Smooth muscle cell (in vitro differentiated cells): ENCODE measurements around the gene POP4. TPM values are rescaled to one million over a fixed set of nuclear protein-coding genes. Genes with fewer than 3 reads are reported as not detected.

Experiments
- DNase-seq: peaks from one replicate; lab custom pipeline; 2025; ENCODE audit not compliant: unreplicated experiment; lab: John Stamatoyannopoulos, UW
- H2AFZ ChIP-seq: fragments of 200-600 bp; sonication (generic); 2 replicates; pipeline ENCODE4 v1.6.0; 2016; ENCODE audit warnings: antibody characterized with exemption, low read depth, mild to moderate bottlenecking
- H3F3A ChIP-seq: fragments of 200-600 bp; sonication (generic); 2 replicates; pipeline ENCODE4 v1.6.0; 2017; ENCODE audit warnings: antibody characterized with exemption, low read depth
- H3K27ac ChIP-seq: fragments of 200-600 bp; sonication (generic); 2 replicates; pipeline ENCODE4 v1.5.1; 2016; ENCODE audit warnings: low read depth, mild to moderate bottlenecking
- H3K27me3 ChIP-seq: fragments of 200-600 bp; sonication (generic); 2 replicates; pipeline ENCODE4 v1.6.1; 2016; ENCODE audit warnings: low read depth, mild to moderate bottlenecking
- H3K36me3 ChIP-seq: fragments of 200-600 bp; sonication (generic); 2 replicates; pipeline ENCODE4 v1.5.1; 2016; ENCODE audit warnings: low read depth
- H3K4me1 ChIP-seq: fragments of 200-600 bp; sonication (generic); 2 replicates; pipeline ENCODE4 v1.5.1; 2016; ENCODE audit warnings: low read depth
- H3K4me2 ChIP-seq: fragments of 200-600 bp; sonication (generic); 2 replicates; pipeline ENCODE4 v1.6.0; 2016; ENCODE audit warnings: mild to moderate bottlenecking
- H3K4me3 ChIP-seq: fragments of 200-600 bp; sonication (generic); 2 replicates; pipeline ENCODE4 v1.5.1; 2016; ENCODE audit warnings: mild to moderate bottlenecking
- H3K79me2 ChIP-seq: fragments of 200-600 bp; sonication (generic); 2 replicates; pipeline ENCODE4 v1.6.0; 2016; ENCODE audit warnings: low read depth, mild to moderate bottlenecking
- H3K9ac ChIP-seq: fragments of 200-600 bp; sonication (generic); 2 replicates; pipeline ENCODE4 v1.6.0; 2016; ENCODE audit warnings: low read depth
- H3K9me3 ChIP-seq: fragments of 200-600 bp; sonication (generic); replicated peaks from 2 replicates; pipeline ENCODE4 v1.5.1; 2016; ENCODE audit warnings: low read depth
- H4K20me1 ChIP-seq: fragments of 200-600 bp; sonication (generic); 2 replicates; pipeline ENCODE4 v1.6.0; 2016; ENCODE audit warnings: low read depth
- WGBS: methylation state at CpG from one replicate; pipeline ENCODE4 v1.1.7; 2016; ENCODE audit warnings: low lambda C conversion rate; 5-methylcytosine and 5-hydroxymethylcytosine counted together
- polyA plus RNA-seq: library from polyadenylated mRNA; unstranded; fragments of >200 nt; fragmentation: Nextera tagmentation; extraction: Ambion mirVana; gene quantifications from 2 replicates; pipeline ENCODE4 v1.2.1, GENCODE V29; 2016
- total RNA-seq: library from RNA; depleted of rRNA; stranded (reverse); fragments of >200 nt; gene quantifications from 2 replicates; pipeline ENCODE4 v1.2.3, GENCODE V29; 2014
- TF ChIP-seq, protein P1 (sequence below): fragments of 200-600 bp; sonication (generic); IDR thresholded peaks from 2 replicates; pipeline ENCODE4 v1.5.1; 2017; ENCODE audit warnings: borderline replicate concordance, mild to moderate bottlenecking, antibody characterized with exemption; ENCODE audit not compliant: insufficient read depth, poor library complexity, severe bottlenecking

Gene POP4
- total and polyA plus RNA-seq, 2 experiments from 2014 or later = 54.4 to 94.9 TPM

DNA sequence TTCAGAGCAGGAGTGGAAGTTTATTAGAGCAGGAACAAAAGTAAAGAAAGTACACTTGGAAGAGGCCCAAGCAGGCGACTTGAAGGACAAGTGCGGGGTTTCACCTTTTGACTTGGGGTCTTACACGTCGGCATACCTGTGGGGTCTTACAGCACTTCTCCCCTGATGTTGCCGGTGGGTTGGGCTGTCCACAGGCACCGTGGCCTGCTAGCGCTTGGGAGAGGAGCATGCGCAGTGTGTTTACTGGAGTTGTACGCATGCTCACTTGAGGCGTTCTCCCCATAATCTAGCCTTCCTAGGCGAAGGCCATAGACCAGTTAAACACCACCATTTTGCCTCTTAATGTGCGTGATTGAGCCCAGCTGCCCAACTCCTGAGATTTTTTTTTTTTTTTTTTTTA is 34.1 kb downstream of the POP4 start:
- Histone ChIP-seq H3K27ac (no peak overlapping the region), H3K36me3 (no peaks in the 10 kb centered on the region), H3F3A (no peaks in the 10 kb centered on the region), H3K4me1 (no peaks in the 10 kb centered on the region), H3K4me3 (no peak overlapping the region), H3K27me3 (no peaks in the 10 kb centered on the region), H3K4me2 (no peak overlapping the region), H3K9ac (no peak overlapping the region), H3K9me3 (no peaks in the 10 kb centered on the region), H2AFZ (no peak overlapping the region), H3K79me2 (no peaks in the 10 kb centered on the region), H4K20me1 (no peaks in the 10 kb centered on the region)
- no peak for DNase-seq
- 94% methylated on average over 12 of the region's 12 CpGs for WGBS
- TF ChIP-seq, protein P1, sequence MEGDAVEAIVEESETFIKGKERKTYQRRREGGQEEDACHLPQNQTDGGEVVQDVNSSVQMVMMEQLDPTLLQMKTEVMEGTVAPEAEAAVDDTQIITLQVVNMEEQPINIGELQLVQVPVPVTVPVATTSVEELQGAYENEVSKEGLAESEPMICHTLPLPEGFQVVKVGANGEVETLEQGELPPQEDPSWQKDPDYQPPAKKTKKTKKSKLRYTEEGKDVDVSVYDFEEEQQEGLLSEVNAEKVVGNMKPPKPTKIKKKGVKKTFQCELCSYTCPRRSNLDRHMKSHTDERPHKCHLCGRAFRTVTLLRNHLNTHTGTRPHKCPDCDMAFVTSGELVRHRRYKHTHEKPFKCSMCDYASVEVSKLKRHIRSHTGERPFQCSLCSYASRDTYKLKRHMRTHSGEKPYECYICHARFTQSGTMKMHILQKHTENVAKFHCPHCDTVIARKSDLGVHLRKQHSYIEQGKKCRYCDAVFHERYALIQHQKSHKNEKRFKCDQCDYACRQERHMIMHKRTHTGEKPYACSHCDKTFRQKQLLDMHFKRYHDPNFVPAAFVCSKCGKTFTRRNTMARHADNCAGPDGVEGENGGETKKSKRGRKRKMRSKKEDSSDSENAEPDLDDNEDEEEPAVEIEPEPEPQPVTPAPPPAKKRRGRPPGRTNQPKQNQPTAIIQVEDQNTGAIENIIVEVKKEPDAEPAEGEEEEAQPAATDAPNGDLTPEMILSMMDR = no peak

DNA sequence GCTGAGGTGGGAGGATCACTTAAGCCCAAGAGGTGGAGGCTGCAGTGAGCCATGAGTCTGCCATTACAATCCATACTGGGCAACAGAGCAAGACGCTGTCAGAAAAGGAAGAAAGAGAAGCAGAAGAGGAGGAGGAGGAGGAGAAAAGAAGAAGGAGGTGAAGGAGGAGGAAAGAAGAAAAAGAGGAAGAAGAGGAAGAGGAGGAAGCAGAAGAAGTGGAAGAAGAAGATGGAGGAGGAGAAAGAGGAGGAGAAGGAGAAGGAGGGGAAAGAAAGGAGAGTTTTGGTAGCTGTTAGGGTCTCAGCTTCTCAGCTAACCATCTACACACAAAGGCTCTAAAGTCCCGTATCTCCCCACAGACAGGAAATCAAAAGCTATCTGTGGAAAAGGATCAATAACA is 35.5 kb downstream of the POP4 start:
- Histone ChIP-seq H3K36me3 (no peaks in the 10 kb centered on the region), H2AFZ (no peak overlapping the region), H3K9me3 (no peaks in the 10 kb centered on the region), H4K20me1 (no peaks in the 10 kb centered on the region), H3K4me1 (no peaks in the 10 kb centered on the region), H3K27ac (no peak overlapping the region), H3K4me2 (no peak overlapping the region), H3K9ac (no peak overlapping the region), H3K27me3 (no peaks in the 10 kb centered on the region), H3K4me3 (no peak overlapping the region), H3K79me2 (no peaks in the 10 kb centered on the region), H3F3A (no peaks in the 10 kb centered on the region)
- no peak for DNase-seq
- TF ChIP-seq, protein P1 = no peak
- WGBS = 100% methylated on average over 2 of the region's 2 CpGs

DNA sequence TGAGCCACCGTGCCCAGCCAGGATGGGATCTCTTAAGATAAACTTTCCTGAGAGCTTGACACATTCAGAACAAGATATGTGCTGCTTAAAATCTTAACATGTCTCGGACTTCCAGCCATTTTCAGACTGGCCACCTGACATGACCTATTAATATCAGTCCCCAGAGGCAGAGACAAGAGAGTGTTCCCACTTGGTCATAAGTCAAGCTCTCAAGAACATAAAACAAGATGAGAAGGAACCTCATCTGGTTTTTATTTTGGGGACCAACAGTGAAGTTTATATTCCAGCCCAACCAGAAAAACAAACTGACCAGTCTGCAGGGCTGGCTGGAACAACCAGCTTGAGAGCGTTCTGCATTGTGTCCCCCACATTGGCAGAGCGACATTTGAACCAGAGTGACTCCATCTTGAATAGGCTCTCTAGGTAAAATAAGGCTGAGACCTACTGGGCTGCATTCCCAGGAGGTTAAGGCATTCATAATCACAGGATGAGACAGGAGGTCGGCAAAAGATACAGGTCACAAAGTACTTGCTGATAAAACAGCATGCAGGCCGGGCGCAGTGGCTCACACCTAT is 37.4 kb downstream of the POP4 start:
- H3K4me2 ChIP-seq = no peak overlapping the region
- H3K4me1 ChIP-seq = no peaks in the 10 kb centered on the region
- no peak for DNase-seq
- no peak overlapping the region for H3K4me3 ChIP-seq
- H3K36me3 ChIP-seq = no peaks in the 10 kb centered on the region
- no peak overlapping the region for H3K9ac ChIP-seq
- H4K20me1 ChIP-seq = no peaks in the 10 kb centered on the region
- no peak overlapping the region for H3K27ac ChIP-seq
- no peaks in the 10 kb centered on the region for H3F3A ChIP-seq
- 86% methylated on average over 7 of the region's 7 CpGs for WGBS
- H3K9me3 ChIP-seq = no peaks in the 10 kb centered on the region
- no peaks in the 10 kb centered on the region for H3K79me2 ChIP-seq
- no peaks in the 10 kb centered on the region for H3K27me3 ChIP-seq
- TF ChIP-seq, protein P1 = no peak
- no peak overlapping the region for H2AFZ ChIP-seq

DNA sequence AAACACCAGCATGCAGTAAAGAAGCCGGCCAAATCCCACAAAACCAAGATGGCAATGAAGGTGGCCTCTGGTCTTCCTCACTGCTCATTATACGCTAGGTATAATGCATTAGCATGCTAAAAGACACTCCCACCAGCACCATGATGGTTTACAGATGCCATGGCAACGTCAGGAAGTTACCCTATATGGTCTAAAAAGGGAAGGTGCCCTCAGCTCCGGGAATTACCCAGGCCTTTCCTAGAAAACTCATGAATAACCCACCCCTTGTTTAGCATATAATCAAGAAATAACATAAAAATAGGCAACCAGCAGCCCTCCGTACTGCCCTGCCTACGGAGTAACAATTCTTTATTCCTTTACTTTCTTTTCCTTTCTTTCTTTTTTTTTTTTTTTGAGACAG is 38.1 kb downstream of the POP4 start:
- H3K79me2 ChIP-seq = no peaks in the 10 kb centered on the region
- H3K27me3 ChIP-seq = no peaks in the 10 kb centered on the region
- no peak overlapping the region for H3K4me2 ChIP-seq
- H3K36me3 ChIP-seq = no peaks in the 10 kb centered on the region
- H3K9me3 ChIP-seq = no peaks in the 10 kb centered on the region
- WGBS = 92% methylated on average over 6 of the region's 6 CpGs
- no peak overlapping the region for H3K9ac ChIP-seq
- no peaks in the 10 kb centered on the region for H3F3A ChIP-seq
- TF ChIP-seq, protein P1 = no peak
- H4K20me1 ChIP-seq = no peaks in the 10 kb centered on the region
- DNase-seq = no peak
- H3K4me3 ChIP-seq = no peak overlapping the region
- no peak overlapping the region for H3K27ac ChIP-seq
- no peak overlapping the region for H2AFZ ChIP-seq
- H3K4me1 ChIP-seq = no peaks in the 10 kb centered on the region
